Esophagus muscularis mucosa (tissue), 4 donors: ENCODE measurements around the gene PARP8.

Source experiments
- CTCF ChIP-seq, 3 experiments: fragments of 200-600 bp in 2 of 3; fragments of 450-650 bp in 1 of 3; sonication (generic) in 2 of 3; IDR thresholded peaks; one replicate each; pipeline ENCODE4 v1.5.1; 2017 to 2019; ENCODE audit warnings: antibody characterized with exemption in 3 of 3, mild to moderate bottlenecking in 2 of 3, moderate library complexity in 1 of 3
- EP300 ChIP-seq: sonication (generic); formaldehyde crosslinking; IDR thresholded peaks from one replicate; pipeline ENCODE4 v1.6.1; 2017; ENCODE audit warnings: antibody characterized with exemption
- POLR2AphosphoS5 ChIP-seq, 2 donors: sonication (generic); formaldehyde crosslinking; IDR thresholded peaks; one replicate each; pipeline ENCODE4 v1.6.1; 2017; ENCODE audit warnings: antibody characterized with exemption in 2 of 2

- no peak for TF ChIP-seq CTCF (IDR thresholded peaks at IDR 0.05)
- no peak for TF ChIP-seq POLR2AphosphoS5 (IDR thresholded peaks at IDR 0.05)
- TF ChIP-seq EP300 = no peak
Observed at GRCh38 chr5:50740832-50741231, 74.4 kb downstream of the PARP8 start.
